Stimulated activated CD4-positive, alpha-beta T cell treated with anti-CD3 and anti-CD28 coated beads, Interleukin-2, amount 100 ng/mL, for 48 hours (primary cell): ENCODE data around the gene TYRP1.

Experiments used
- DNase-seq, 2 donors: peaks; one replicate each; pipeline ENCODE4 v3.0.0-alpha.2; 2020

TYRP1 gene

DNA sequence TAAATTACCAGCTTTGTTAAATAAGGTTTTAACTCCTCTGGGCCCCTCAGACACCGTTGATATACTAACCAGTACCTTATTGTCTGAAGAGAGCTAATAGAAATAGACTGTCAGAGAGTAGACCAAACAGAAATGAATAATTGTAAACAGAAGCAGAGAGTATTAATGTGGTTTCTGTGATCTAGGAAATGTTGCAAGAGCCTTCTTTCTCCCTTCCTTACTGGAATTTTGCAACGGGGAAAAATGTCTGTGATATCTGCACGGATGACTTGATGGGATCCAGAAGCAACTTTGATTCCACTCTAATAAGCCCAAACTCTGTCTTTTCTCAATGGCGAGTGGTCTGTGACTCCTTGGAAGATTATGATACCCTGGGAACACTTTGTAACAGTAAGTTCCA is 5.1 kb downstream of the TYRP1 start:
- DNase-seq: no peak

DNA sequence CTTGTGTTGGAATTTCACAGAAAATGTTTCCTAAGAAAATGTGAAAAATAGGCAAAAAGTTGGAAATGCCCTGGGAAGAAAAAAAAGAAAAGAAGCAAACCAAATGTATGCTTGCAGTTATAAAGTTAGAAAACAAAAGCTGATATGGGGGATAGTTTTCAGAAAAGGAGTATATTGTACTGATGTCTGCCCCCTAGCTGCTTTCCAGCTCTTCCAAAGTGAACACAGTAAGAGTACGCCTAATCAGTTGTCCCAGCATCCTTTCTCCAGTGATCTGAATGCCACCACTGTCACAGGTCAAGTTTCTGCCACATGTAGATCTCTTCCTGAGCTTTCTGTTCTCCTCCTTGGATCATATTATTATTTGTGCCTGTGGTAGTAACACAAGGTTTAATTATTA is 5.8 kb downstream of the TYRP1 start:
- no peak for DNase-seq

DNA sequence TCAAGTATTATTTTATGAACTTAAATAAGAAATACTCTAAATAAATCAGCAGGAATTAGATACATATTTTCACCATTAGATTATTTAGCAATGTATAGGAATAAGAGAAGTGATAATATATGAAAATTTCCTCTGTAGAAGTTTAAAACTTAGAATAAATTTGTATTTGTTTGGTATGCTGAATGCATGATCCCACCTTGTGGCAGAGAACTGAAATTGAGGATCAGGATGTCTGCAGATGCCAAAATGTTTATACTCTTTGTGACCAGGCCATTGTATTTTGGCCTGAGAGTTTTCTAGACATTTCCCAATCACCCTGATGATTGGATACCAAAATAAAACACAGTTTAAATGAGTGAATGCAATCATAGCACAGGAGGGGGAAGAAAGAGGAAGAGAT is 6.3 kb downstream of the TYRP1 start:
- DNase-seq: no peak

DNA sequence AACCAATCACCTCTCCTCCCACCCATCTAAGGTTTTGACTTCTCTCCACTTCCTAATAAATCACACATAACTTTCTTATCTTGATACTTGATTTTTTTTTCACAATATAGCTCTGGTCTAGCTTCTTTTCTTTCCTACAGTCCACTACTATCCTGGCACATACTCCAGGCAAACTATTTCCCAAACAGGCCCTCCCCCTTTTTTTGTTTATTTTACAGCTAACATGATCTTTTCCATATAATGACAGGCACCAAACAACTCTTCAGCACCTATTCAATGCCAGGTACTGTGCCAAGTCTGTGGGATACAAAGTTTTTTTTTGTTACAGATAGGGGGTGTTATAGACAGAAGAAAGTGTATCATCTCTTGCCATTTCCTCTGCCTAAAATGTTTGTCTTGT is 7.9 kb downstream of the TYRP1 start:
- DNase-seq: no peak

DNA sequence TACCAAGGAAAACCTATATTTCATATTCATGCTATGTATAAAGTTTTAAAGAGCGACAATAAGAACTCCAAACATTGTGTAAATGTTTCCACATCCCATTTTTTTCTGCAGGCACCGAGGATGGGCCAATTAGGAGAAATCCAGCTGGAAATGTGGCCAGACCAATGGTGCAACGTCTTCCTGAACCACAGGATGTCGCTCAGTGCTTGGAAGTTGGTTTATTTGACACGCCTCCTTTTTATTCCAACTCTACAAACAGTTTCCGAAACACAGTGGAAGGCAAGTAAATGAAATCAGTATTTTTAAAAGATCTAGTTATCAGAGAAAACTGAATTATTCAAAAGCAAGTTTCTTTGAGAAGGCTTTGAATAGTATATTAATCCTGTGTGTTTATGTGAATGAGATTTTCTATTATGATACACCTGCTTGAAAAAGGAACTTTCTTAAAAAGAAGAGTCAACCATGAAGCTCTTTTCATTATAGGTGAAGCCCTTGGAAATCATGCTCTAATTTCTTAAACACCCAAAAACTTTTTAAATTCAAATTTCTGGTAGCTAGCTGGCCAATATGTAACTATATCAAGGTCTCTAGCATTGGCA is 9.1 kb downstream of the TYRP1 start:
- DNase-seq: no peak

DNA sequence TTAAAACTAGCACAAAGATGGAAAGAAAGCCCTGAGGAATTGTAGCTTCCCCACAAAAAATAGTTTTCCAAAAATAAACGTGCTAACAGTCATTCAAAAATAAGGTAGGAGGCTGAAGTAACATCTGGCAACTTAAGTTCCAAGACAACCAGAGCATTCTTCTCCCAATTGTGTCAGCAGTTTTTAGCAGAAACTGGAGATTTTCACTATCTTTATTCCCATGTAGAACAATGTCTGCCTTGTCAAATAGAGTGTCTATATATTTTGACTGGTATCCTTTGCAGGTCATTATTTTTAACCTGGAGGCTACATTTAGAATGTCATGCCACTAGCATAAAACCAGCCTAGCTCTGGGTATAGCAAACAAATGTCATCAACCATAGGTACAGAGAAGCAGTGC is 10.8 kb downstream of the TYRP1 start:
- DNase-seq: no peak

DNA sequence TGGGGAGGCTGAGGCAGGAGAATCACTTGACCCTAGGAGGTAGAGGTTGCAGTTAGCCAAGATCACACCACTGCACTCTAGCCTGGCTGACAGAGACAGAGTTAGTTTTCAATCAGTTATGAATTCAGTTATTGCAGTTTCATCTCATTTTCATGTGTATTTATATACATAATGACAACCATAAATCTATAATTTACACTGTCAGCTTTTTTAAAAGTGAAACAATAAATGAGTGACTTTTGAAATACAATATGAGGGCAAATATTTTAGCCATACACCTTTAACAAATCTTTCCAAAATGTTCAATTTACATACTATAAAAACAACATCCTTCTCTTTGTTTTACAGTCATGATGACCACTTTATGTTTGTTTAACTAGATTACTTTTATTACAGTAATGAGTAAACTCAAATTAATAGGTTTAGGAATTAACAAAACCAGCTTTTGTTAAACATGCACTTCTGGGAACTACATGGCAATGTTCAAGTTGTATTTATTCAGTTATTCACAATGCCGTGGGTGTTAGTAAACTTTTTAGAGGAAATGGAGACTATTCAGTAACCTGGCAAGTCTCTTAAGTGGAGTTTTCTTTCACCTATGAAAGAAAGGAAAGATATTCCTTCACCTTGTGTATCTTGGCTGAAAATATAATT is 12.7 kb downstream of the TYRP1 start:
- DNase-seq: no peak

DNA sequence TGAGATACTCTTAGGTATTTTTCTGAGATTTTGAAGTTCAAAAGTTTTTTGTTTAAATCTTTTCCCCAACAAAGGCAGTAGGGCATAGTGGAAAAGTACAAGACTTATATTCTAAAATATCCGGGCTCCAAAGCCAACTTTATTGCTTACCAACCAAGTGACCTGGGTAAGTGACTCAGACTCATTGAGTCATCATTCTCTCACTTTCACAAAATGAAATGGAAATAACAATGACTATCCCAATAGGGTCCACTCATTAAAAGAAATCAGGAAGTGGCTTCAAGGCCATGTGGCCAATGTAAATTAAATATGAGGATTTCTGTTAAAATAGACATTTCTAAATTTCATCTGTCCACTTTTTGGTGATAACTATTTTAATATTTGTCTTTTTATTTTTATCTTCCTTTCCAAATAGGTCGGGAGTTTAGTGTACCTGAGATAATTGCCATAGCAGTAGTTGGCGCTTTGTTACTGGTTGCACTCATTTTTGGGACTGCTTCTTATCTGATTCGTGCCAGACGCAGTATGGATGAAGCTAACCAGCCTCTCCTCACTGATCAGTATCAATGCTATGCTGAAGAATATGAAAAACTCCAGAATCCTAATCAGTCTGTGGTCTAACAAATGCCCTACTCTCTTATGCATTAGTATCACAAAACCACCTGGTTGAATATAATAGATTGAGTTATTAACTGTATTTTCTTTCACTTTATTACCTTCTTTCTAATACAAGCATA is 15.5 kb downstream of the TYRP1 start:
- DNase-seq: no peak

DNA sequence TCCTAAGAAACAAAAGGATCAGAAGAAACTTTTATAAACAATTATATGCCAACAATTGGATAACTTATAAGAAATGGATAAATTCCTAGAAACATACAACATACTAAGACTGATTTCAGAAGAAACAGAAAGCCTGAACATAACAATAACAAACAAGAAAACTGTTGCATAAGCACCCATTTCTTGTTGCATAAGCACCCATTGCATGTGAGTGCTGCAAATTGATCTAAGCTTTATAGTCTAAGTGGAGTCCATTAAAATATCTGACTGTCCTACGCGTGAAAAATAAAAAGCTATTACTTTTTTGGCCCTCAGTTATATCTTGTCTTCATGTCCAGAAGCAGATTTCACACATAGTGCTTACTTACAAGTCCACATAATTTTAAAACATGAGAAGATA is 19.3 kb downstream of the TYRP1 start:
- DNase-seq: no peak

DNA sequence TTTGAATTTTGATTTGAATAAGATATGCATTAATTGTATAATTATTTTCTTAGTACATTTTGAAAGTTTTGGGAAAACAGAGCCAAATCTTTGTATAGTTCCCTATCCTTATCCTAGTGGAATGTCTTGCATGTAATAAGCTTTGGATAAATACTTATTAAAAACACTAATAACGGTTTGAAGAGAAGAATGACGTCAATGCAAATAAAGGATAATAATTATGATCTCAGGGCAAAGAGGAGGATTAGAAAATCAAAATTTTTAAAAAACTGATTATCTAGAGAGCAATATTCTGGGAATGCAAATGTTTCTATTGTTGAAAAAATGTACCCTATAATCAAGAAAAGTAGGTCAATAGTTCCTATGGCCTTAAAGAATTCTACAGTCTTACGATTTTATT is 22.1 kb downstream of the TYRP1 start:
- DNase-seq: no peak

DNA sequence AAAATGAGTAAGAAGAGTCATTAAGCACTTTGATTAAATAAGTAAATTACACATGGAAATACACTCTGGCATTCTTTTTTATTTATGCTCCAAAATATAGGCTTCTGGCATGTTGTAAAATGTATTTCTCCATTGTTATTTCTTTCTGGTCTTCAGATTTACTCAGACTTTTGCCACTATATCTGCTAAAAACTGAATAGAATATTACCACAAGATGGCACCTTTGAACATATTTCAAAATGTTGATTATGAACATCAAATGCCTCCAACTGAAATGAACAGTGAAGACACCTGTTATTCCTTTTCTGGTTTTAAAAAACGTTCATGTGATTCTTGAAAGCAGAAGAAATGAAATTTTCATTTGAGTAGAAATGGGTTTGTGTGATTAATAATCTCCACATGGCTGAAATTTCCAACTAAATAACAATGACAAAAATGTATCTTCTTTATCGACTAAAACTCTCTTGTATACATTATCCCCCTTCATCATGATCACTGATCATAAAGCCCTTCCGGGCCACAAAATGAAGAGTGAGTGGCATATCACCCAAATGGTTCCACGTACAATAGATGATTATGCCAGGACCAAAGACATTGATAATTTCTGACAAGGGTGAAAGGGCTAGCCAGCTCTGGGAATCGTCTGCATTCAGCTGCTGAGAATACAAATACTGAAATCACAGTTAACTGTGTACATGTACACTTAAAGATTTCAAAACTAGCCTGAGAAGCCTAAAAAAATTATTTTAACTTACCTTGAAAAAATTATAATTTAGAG is 23.8 kb downstream of the TYRP1 start:
- no peak for DNase-seq

DNA sequence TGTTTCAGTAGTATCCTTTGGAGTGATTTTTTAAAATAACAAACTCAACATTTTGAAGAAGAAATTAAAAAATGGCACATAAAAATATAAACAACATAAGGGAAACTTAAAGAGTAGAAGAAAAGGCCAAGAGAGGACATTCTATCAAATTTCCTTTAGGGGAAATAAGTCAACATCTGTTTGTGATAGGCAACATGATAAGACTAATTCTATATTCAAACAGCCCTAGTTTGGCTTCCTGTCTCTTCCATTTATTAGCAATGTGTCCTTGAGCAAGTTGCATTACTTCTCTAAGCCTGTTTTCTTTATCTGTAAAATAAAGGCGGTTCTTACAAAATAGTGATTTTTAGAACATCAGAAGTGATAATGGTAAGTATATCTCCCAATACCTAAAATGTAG is 24.7 kb downstream of the TYRP1 start:
- DNase-seq: no peak

DNA sequence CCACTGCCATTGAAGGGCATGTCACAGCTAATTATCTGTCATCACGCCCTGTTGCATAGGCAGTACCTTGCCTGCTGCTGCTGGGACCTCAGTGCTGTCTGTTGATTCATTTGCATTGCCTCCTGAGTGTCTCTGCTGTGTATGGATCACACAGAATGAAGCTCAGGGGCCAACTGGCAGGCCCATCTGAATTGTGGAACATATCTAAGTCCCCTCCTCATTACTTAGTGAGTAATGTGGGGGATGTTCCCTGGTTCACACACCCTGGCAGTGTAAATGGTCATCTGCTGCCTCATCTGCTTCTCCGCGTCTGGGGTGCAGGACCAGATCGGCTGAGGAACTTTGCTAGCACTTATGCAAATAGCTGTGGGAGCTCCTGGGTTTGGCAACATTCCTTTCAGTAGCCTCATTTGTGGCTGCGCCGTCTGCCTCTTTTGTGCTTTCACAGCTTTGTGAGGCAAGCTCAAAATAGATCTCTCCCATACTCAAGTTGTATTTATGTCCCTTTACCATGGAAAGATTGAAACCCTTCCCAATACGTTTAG is 25.4 kb downstream of the TYRP1 start:
- DNase-seq: no peak

DNA sequence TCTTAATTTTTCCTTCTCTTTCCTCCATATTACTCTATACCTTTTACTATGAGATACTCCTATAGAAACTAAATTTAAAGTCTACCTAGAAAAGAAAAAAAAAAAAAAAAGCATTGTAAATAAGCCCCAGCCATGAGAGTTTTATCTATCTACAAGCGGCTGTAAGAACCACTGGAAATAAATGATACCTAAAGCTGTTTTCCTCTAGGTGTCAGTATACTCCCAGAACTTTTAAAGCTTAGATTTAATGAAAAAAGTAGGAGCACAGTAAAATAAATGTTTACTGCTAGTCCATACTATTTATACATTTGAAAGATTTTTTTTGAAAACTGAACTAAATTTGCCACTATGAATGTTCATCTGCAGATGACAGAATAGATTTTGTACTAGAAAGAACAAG is 26.2 kb downstream of the TYRP1 start:
- no peak for DNase-seq

DNA sequence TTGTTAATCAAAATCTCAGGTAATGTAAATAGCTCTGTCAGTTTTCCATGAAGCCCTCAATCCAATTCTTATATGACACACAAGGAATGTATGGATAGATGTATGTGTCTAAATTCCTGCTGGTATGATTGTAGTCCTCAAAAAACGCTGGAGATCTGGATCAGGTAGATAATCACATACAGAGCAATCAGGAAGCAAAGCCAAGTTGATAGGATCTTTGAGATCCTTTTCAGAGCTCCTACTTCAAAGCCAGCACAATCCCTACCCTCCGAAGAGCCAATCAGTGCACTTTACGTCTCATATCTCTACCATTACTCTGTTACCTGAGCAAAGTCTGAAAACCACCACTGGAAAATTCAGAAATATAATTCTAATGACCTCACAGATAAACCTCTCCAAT is 27.4 kb downstream of the TYRP1 start:
- no peak for DNase-seq

DNA sequence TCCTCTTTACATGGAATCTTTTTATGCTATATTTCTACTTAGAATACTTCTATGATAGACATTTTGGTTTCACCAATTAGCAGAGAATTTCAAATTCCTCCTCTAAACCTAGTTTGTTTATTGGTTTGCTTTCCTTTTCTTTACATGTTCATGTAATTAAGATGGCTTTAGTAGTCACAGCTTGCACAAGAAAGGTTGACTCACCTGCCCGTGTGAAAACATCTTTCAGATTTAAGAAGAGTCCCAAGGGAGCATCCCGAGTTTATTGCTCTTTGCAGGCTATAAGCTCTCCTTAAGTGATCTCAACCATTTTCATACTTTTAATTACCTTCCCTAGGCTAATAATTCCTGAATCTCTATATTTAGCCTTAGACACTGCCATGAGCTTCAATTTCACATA is 28.9 kb downstream of the TYRP1 start:
- DNase-seq: no peak

DNA sequence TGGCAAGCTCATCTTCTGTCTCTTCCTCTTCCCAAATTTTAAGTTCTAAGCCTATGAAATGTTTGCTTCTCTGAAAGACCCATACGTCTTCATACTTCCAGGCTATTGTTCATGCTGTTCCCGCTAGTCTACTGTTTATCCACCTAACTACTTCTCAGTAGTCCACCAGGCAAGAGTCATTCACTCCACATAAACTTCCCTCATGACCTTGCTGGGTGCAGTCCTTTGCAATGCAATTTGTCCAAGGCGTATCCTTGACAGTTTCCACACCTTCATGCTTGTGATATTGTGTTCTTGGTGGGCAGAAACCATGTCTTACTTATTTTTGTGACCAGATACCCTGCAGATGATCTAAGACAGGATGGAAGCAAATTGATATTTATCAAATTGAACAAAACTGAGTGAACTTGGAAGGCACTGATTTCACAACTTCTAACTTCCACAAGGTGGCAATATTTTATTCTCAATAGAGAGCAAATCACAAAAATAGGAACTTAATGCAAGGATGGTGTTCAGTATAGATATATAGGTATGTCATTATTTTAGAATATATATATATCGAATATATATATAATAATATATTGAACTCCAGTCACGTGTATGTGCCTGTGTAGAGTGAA is 30.3 kb downstream of the TYRP1 start:
- DNase-seq: no peak

DNA sequence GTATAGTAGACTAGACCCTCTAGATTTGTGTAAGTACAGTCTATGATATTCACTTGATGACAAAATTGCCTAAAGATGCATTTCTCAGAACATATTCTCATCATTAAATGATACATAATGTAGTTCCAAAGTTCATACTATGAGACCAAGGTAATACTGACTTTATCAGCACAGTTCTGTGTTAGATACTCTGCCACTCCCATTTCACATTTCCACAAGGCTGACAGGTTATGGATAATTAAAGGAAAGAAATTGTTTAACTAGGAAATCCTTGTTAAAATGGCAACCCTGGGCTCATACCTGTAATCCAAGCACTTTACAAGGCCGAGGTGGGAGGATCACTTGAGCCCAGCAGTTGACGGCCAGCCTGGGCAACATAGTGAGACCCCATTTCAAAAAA is 33.6 kb downstream of the TYRP1 start:
- DNase-seq: no peak

DNA sequence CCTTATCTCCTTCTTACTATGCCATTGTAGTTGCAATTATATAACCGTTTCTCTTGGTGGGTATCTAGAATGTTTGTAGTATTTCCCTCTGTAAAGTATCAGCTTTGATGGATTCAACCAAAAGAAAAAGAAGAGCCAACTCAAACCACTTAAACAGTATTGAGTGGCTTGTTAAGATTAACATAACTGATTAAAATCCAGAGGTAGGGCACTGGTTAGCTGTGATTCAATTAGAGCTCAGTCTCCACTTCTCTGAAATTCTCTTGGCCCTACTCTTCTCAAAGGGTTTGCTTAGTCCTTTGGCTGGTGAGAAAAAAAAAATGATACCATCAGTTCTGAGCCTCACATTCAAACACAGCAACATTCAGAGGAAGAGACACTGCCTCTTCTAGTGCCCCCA is 37.0 kb downstream of the TYRP1 start:
- DNase-seq: no peak

DNA sequence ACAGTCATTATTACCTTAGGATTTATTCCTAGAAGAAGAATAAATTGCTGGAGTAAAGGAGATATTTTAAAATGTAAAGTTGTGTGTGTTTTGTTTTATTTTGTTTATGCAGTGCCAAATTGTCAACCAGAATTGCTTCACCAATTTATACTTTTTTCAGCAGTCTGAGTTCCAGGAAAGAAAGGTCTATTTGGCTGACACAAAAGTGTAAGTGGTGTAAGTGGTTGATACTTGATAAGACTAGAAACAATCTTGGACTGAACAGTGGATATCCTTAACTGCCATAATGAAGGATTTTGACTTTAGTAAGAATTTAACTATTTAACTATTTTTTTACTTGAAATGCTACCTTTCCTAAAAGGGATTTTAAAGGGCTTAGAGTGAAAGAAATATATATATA is 37.7 kb downstream of the TYRP1 start:
- DNase-seq: no peak

DNA sequence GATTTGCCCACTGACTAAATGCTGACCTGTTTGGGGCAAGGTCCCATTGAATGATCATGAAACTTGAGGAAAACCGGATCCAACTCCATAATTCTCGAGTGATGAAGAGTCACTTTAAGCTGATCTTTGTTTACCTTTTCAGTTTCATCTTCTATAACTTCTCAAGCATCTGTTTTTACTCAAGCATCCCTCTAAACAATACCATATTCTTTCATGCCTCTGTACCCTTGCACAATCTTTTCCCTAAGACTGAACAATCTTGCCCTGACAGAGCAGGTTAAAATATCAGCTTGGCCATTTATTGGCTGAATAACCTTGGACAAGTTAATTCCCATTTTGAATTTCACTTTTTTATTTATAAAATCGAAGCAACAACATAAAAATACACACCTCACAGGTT is 39.8 kb downstream of the TYRP1 start:
- no peak for DNase-seq

DNA sequence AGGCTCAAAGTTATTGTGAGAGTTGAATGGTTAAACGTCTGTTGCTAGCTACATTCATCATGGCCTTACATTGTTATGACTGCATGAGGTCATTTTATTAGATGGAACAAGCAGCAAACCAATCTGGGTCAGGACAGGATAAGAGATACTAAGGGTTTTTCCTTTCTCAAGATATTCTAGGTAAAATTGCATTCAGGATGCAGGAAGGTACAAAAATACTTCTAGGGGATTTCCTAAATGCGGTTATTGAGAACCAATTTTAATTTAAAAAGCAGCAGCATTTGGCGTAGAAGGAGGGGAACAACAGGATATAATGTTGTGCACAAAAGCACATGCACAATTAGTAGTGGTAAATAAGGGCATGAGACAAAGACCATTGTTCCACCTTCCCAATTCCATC is 42.5 kb downstream of the TYRP1 start:
- no peak for DNase-seq

DNA sequence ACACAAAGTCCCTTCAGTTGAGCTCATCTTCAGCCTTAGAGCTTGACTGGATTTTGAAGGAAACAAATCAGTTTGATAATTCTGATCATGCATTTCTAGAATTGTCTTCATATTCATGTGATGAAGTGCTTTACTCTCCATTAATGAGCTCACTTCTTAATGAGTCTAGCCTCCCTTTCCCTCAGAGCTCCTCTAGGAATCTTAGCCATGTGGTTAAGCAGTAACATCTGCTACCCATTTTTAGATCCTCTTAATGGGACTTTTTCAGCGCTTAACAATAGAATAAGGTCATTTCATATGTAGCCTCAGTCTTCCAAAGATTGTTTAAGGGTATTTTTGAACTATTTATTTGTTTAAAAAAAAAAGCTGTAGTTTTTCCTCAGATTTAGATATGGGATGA is 44.7 kb downstream of the TYRP1 start:
- no peak for DNase-seq
